GM21515 (cell line): ENCODE results near the gene CCL24.
"Not testable (repeated sequence)": the region's sequence is repeated elsewhere in the genome, so short reads cannot be mapped to it uniquely, and the experiment has no call there.

Experiments
- ATAC-seq: cut with Tn5 transposase; IDR thresholded peaks from one replicate; pipeline ENCODE4 v1.9.1; 2021; ENCODE audit not compliant: unreplicated experiment

Gene CCL24, protein sequence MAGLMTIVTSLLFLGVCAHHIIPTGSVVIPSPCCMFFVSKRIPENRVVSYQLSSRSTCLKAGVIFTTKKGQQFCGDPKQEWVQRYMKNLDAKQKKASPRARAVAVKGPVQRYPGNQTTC

DNA sequence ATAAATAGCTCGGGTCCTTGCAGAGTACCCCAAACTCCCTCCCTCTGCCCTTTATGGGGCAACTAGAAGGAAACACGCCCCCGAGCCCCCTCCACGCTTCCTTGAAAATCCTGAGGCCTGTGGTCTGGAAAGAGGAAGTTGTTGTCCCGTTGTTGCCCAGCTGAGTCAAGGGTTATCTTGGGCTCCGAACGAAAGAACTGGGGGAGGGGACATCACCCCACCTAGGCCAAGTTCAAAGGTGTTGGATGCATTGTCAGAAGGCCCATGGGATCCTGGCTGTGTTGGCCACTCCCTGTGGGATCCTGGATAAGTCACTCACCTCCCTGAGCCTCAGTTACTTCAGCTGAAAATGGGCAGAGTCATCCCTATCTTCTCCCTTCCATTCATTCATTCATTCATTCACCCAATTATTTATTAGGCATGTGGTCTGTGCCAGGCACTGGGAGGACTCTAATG lies at the start of gene CCL24:
Gene CCL24 (minus strand): TSS at position 26 of the 456 bp plus-strand sequence. CDS start 91 bp downstream, outside the sequence.
- no peak for ATAC-seq

DNA sequence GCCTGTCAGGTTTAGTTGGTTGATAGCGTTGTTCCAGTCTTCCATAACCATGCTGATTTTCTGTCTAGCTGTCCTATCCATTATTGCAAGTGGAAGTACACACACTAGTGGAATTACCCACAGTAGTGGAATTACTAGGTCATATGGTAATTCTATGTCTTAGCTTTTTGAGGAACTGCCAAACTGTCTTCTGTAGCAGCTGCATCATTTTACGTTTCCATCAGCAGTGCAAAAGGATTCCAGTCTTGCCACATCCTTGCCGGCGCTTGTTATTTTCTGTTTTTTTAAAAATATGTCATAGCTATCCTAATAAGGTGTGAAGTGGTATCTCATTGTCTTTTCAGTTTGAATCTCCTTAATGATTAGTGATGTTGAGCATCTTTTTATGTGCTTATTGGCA lies 48.0 kb upstream of the CCL24 start:
- no peak for ATAC-seq

DNA sequence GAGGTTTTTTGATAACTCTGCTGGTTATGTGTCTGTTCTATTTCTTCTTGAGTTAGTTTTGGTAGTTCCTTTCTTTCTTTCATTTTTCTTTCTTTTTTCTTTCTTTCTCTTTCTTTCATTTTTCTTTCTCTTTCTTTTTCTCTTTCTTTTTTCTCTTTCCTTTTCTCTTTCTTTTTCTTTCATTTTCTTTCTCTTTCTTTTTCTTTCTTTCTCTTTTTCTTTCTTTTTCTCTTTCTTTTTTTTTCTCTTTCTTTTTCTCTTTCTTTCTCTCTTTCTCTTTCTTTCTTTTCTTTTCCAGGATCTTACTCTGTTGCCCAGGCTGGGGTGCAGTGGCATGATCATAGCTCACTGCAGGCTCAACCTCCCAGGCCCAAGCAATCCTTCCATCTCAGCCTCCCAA lies 44.8 kb upstream of the CCL24 start:
- no peak for ATAC-seq

DNA sequence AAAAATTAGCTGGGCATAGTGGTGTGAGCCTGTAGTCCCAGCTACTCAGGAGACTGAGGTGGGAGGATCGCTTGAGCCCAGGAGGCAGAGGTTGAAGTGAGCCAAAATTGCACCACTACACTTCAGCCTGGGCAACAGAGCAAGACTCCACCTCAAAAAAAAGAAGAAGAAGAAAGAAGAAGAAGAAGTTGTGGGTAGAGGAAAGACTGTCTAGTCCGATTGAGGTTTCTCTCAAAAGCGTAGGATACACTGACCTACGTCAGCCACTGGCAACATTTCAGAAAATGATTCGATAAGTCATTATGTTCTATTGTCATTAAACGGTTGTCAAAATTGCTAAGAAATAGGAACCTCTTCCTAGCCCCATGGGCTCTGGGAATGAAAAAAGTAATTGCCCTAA lies 42.9 kb upstream of the CCL24 start:
- no peak for ATAC-seq

DNA sequence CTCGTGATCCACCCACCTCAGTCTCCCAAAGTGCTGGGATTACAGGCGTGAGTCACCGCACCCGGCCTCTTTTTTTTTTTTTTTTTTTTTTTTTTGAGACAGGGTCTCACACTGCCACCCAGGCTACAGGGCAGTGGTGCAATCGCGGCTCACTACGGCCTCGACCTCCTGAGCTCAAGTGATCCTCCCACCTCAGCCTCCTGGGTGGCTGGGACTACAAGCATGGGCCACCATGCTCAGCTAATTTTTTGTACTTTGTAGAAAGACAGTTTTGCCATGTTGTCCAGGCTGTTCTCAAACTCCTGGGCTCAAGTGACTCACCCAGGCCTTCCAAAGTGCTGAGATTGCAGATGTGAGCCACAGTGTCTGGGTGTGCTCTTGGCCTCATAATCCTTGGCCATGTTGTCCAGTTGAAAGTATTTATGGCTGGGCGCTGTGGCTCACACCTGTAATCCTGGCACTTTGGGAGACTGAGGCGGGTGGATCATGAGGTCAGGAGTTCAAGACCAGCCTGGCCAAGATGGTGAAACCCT lies 41.3 kb upstream of the CCL24 start:
- ATAC-seq = not testable (repeated sequence)

DNA sequence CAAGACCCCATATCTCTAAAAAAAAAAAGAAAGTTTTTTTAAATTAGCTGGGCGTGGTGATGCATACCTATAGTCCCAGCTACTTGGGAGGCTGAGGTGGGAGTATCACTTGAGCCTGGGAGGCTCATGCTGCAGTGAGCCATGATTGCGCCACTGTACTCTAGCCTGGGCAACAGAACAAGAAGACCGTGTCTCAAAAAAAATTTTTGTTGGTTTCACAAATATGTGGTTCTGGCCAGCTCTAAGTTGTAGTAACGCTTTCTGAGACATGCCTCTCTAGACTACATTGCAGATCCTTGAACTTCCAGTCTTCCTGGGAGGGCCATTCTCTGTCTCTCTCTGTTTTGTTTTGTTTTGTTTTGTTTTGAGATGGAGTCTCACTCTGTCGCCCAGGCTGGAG lies 40.6 kb upstream of the CCL24 start:
- ATAC-seq = no peak

DNA sequence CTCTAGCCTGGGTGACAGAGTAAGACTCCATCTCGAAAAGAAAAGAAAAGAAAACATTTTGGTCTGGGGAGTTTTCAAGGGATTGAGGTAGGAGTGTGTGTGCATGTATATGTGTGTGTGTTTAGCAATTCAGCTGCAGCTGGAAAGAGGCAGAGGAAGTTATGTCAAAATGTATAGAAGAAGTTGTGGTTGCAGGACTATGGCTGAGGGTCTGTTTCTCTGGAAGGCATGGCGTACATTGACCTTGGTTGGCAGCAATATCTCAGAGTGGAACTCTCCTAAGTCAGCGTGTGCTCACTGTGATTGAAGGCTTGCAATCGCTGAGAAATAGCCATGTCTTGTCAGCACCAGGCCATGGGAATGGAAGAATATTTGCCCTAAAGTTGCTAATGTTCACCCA lies 36.6 kb upstream of the CCL24 start:
- no peak for ATAC-seq

DNA sequence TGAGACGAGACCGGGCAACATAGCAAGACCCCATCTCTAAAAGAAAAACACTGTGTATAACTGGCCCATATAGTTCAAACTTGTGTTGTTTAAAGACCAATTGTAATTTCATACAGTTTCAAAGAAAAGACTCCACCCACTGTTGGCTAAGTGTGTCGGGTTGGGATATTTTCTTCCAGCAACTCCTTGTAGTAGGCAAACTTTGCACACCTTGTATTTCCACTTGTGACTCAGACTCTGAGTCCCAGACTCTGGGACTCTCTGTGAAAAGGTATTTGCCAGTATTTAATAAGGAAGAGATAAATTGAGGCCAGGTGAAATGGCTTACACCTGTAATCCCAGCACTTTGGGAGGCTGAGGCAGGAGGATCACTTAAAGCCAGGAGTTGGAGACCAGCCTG lies 36.0 kb upstream of the CCL24 start:
- no peak for ATAC-seq

DNA sequence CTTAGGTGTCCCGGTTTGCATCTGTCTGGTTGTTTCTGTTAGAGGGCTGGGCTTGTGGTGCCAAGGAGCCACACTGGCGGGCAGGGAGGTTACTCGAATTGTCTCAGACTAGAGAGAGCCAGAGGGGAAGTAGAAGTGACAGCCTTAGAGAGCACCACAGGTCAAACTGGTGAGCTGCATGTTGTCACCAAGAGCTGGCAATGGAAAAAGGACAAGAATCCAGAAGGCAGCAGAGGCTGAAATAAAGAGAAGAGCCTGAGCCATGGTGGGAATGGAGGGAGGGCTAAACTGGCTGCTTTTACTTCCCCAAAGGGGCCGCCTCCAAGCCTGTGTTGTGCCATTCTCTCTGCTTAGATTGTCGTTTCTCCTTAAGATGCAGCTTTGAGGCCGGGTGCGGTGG lies 34.1 kb upstream of the CCL24 start:
- no peak for ATAC-seq

DNA sequence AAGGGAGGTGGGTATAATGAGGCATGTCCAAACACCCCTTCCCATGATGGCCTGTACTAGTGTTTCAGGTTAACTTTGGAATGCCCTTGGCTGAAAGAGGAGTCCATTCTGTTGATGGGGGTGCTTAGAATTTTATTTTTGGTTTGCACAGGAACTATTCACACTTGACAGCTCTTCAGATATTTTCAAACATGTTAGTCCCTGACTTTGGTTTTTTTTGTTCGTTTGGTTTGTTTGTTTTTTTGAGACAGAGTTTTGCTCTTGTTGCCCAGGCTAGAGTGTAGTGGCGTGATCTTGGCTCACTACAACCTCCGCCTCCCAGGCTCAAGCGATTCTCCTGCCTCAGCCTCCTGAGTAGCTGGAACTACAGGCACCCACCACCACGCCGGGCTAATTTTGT lies 31.5 kb upstream of the CCL24 start:
- not testable (repeated sequence) for ATAC-seq

DNA sequence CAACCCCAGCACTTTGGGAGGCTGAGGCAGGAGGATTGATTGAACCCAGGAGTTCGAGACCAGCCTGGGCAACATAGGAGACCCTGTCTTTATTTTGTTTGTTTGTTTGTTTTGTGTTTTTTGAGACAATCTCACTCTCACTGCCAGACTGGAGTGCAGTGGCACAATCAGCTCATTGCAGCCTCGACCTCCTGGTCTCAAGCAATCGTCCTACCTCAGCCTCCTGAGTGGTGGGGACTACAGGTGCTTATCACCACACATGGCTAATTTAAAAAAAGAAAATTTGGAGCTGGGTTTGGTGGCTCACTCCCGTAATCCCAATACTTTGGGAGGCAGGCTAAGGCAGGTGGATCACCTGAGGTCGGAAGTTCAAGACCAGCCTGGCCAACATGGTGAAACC lies 30.6 kb upstream of the CCL24 start:
- no peak for ATAC-seq

DNA sequence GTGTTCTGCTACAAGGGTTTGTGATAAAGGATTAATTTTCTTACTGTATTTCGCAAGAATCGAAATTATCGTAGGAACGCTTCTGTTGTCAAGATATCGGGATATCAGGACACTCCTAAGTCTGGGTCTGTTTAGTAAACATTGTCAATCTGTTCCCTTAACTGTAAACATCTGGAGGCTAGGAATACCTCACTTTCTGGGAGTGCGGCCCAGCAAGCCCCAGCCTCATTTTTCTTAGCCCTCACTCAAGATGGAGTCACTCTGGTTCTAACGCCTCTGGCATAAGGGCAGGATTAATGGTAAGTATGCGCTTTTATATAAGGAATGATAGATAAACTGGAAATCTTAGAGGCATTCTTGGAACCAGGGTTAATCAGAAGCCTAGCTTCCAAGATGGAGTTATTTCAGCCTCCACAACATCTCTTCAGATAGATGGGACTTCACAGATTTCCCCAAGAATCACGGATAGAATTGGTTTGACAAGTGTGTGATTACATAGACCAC lies 30.1 kb upstream of the CCL24 start:
- ATAC-seq = no peak

DNA sequence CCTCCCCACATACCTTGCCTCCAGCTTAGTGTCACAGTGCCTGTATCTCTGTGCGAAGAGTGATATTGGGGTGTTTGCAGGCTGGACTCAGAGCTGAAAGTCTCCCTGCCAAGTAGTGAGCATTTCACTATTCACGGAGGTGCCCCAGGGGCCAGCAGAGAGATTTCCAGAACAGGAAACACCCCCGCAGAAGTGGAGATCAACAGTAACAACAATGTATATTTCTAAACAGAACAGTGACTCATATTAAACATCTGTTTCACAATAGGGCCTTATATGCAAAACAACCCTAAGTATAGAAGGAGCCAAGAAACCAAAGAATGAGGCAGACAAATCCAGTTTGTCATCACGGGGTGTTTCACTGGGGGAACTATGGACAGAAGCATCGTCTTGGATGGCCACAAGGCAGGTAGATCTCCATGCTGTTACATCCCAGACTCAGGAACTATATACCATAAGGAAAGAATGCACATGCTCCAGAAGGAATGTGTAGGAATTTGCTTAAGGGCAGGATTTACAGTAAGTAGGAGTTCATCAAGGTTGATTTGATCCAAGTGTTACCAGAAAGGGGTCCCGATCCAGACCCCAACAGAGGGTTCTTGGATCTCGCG lies 29.3 kb upstream of the CCL24 start:
- peak; percentile 75 for ATAC-seq

DNA sequence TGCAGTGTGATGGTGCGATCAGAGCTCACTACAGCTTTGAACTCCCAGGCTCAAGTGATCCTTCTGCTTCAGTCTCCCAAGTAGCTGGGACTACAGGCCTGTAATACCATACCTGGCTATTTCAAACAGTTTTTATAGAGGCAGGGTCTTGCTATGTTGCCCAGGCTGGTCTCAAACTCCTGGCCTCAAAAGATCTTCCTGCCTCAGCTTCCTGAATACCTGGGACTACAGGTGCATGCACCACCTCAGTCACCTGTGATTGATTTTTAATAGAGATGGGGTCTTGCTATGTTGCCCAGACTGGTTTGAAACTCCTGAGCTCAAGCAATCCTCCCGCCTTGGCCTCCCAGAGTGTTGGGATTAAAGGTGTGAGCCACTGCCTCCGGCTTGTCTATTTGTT lies 26.4 kb upstream of the CCL24 start:
- no peak for ATAC-seq

DNA sequence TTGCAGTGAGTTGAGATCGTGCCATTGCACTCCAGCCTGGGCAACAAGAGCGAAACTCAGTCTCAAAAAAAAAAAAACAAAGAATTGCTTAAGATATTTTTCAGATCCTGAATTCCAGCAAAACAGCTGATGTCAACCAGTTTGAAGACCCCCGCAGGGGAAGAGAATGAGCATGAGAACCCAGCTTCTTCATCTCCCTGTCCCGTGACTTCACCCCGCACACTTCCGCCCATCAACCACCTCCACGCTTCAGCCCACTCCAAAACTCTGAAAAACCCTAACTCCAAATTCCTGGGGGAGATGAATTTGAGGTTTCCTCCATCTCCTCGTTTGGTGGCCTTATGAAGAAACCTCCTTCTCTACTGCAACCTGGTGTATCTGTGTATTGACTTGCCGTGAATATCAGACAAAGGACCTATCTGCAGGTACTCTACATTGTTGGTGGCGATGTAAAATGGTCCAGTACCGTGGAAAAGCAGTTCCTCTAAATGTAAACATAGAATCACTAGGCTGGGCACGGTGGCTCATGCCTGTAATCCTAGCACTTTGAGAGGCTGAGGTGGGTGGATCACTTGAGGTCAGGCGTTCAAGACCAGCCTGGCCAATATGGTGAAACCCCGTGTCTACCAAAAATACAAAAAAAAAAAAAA lies 24.8 kb upstream of the CCL24 start:
- not testable (repeated sequence) for ATAC-seq

DNA sequence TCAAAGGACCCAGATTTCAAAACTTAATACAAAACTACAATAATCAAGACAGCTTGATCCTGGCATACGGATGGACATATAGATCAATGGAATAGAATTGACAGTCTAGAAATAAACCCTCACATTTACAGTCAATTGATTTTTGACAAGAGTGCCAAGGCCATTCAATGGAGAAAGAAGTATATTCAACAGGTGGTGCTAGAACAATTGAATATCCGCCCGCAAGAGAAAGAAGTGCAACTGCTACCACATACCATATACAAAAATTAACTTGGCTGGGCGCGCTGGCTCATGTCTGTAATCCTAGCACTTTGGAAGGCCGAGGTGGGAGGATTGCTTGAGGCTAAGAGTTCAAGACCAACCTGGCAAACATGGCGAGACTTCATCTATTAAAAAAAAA lies 23.2 kb upstream of the CCL24 start:
- ATAC-seq = no peak

DNA sequence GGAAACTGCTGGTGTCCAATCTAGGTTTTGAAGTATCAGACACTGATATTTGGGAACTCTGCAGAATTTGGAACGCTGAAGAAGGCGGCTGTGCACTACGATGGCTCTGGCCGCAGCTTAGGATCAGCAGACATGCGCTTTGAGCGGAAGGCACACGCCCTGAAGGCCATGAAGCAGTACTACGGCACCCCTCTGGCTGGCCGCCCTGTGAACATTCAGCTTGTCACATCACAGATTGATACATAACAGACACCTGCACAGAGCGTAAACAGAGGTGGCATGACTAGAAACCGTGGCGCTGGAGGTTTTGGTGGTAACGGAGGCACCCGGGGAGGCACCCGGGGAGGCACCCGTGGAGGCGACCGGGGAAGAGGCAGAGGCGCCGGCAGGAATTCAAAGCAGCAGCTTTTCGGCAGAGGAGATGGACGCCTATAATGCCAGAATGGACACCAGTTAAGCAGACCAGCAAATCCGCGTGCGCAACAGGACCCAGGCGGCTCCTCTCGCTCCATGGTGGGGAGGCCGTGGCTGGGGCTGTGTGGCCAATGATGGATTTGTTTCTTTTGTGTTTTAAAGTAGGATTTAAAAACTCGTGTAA lies 22.2 kb upstream of the CCL24 start:
- ATAC-seq = no peak

DNA sequence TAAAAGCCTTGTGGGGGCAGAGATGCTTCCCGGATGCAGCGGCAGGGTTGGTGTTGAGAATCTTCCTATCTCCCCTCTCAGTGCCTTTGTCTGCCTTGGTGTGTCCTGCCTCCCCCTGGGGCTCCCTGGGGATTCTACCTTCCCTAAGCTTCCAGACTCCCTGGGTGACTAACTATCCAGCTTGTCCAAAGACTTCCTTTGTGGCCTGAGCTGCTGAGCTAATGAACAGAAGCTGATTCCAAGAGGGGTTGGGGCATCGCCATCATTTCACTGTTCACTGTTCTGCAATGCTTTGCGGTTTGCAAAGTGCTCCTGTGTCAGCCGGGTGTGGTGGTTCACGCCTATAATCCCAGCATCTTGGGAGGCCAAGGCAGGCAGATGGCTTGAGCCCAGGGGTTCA lies 20.1 kb upstream of the CCL24 start:
- ATAC-seq = not testable (repeated sequence)

DNA sequence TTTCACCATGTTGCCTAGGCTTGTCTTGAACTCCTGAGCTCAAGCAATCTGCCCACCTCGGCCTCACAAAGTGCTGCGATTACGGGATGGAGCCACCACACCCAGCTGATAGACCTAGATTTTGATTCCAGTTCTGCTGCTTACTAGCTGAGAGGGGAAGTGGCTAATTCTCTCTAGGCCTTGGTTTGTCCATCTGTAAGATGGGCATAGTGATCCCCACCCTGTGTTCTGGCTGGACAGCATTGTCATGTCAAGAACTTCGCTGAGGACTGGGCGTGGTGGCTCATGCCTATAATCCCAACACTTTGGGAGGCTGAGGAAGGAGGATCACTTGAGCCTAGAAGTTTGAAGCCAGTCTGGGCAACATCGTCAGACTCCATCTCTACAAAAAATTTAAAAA lies 17.4 kb upstream of the CCL24 start:
- ATAC-seq = no peak

DNA sequence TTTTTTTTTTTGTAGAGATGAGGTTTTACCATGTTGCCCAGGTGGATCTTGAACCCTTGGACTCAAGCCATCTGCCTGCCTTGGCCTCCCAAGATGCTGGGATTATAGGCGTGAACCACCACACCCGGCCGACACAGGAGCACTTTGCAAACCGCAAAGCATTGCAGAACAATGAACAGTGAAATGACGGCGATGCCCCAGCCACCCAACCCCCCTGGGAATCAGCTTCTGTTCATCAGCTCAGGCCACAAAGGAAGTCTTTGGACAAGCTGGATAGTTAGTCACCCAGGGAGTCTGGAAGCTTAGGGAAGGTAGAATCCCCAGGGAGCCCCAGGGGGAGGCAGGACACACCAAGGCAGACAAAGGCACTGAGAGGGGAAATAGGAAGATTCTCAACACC lies 16.1 kb upstream of the CCL24 start:
- ATAC-seq = not testable (repeated sequence)

DNA sequence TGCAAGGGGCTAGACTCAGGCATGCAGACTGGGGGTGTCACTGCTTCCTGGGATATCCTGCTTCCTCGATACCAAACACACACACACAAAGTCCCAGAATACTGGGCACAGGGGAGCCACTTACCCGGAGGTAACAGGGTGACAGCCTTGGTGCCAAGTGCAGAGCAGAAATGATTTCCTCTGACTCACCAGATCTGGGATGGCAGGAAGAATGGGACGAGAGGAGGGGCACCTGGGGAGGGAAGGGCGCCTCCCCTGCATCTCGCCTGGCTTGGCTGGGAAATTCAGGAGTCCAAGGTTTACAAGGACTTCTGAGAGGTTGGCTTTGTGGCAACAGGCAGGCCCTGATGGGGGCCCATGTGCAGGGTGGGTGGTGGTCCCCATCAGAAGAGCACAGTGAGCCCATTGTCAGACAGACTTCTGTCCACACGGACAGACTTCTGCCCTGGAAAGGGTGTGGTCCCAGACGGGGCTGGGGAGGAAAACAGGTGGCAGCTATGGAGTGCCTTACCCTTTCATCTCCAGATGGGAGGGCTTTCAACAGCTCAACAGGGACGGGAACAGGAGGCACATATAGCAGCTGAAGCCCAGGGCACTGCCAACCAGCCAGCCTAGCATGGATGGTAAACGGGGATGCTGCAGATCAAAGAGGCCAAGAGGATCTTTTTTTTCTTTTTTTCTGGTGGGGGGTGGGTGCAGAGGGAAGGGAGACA lies 9.7 kb upstream of the CCL24 start:
- ATAC-seq = no peak
